Mononuclear cell (primary cell): ENCODE results near the gene PYGB. TPM values are rescaled to one million over a fixed set of nuclear protein-coding genes. Genes with fewer than 3 reads are reported as not detected.

ENCODE experiments used
- H3K27me3 ChIP-seq: 2 replicates; pipeline ENCODE4 v1.6.0; 2011; ENCODE audit warnings: low read length, control low read depth; ENCODE audit not compliant: insufficient read depth
- H3K4me1 ChIP-seq: 2 replicates; pipeline ENCODE4 v1.5.1; 2011; ENCODE audit warnings: mild to moderate bottlenecking, low read length, control low read depth; ENCODE audit not compliant: insufficient read depth
- H3K4me3 ChIP-seq: 2 replicates; pipeline ENCODE4 v1.5.1; 2011; ENCODE audit warnings: mild to moderate bottlenecking, low read length, moderate library complexity
- H3K9me3 ChIP-seq: 2 replicates; pipeline ENCODE4 v1.5.1; 2011; ENCODE audit warnings: low read depth, mild to moderate bottlenecking, control low read depth, low read length
- total RNA-seq: library from RNA; depleted of rRNA; stranded (reverse); fragments of >200 nt; gene quantifications from one replicate; pipeline ENCODE4 v1.2.3, GENCODE V29; 2012

PYGB gene
- total RNA-seq, 1 donor = 24.8 TPM

- H3K9me3 ChIP-seq = no peaks in the 10 kb centered on the region
- no peak overlapping the region for H3K4me3 ChIP-seq
- H3K4me1 ChIP-seq = no peaks in the 10 kb centered on the region
- H3K27me3 ChIP-seq = no peaks in the 10 kb centered on the region
These were observed 91.7 kb downstream of the PYGB start for GRCh38 chr20:25339608-25340007.

- no peaks in the 10 kb centered on the region for H3K27me3 ChIP-seq
- no peaks in the 10 kb centered on the region for H3K9me3 ChIP-seq
- H3K4me1 ChIP-seq = no peaks in the 10 kb centered on the region
- H3K4me3 ChIP-seq = no peak overlapping the region
These were observed 92.5 kb downstream of the PYGB start for GRCh38 chr20:25340380-25340779.

- H3K9me3 ChIP-seq = no peaks in the 10 kb centered on the region
- H3K4me3 ChIP-seq = no peak overlapping the region
- H3K27me3 ChIP-seq = no peaks in the 10 kb centered on the region
- peaks cover 7% of the 10 kb centered on the region for H3K4me1 ChIP-seq
These were observed 94.1 kb downstream of the PYGB start for GRCh38 chr20:25341716-25342680.

GRCh38 chr20:25344634-25345033 lies 96.7 kb downstream of the PYGB start:
- H3K4me1 ChIP-seq = peaks cover 7% of the 10 kb centered on the region
- no peak overlapping the region for H3K4me3 ChIP-seq
- H3K27me3 ChIP-seq = no peaks in the 10 kb centered on the region
- H3K9me3 ChIP-seq = no peaks in the 10 kb centered on the region

- H3K4me1 ChIP-seq = peaks cover 7% of the 10 kb centered on the region
- H3K9me3 ChIP-seq = no peaks in the 10 kb centered on the region
- H3K27me3 ChIP-seq = no peaks in the 10 kb centered on the region
- H3K4me3 ChIP-seq = no peak overlapping the region
These were observed 97.8 kb downstream of the PYGB start for GRCh38 chr20:25345721-25346120.

GRCh38 chr20:25346349-25346748 lies 98.5 kb downstream of the PYGB start:
- H3K9me3 ChIP-seq = no peaks in the 10 kb centered on the region
- H3K27me3 ChIP-seq = no peaks in the 10 kb centered on the region
- no peak overlapping the region for H3K4me3 ChIP-seq
- peaks cover 7% of the 10 kb centered on the region for H3K4me1 ChIP-seq

Other genes with a start within 250 kb of the PYGB start
- 8.0 TPM for gene ACSS1, start 189.9 kb upstream of the PYGB start, total RNA-seq
- not detected for gene VSX1, start 165.9 kb upstream of the PYGB start, total RNA-seq
- gene ENTPD6, start 52.4 kb upstream of the PYGB start, total RNA-seq = 30.6 TPM
- gene ABHD12, start 142.8 kb downstream of the PYGB start, total RNA-seq = 17.0 TPM
- 0.21 TPM for gene GINS1, start 159.6 kb downstream of the PYGB start, total RNA-seq